ENCODE measurements around the gene UBALD1.

DNA sequence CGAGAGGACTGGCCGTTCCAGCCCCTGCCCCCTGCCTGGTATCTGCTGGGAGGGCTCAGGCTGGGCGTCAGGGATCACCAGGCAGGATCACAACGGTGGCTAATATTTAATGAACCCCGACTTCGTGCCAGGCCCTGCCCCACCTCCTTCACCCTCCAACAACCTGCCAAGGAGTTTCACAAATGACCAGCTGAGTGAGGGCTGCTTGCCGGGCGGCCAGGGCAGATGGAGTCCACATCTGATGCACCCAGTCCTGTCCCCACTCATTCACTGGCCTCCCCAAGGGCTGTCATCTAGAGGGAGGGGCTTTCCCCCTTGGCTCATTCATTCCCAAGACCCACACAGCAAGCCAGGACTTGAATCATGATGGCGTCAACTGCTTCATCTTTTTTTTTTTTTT is 17.5 kb downstream of the UBALD1 start:
- TF ChIP-seq SIN3A (IDR thresholded peaks at IDR 0.05; ENCODE audit: borderline replicate concordance, insufficient read depth, low read length) = no peak
- TF ChIP-seq, protein P1, sequence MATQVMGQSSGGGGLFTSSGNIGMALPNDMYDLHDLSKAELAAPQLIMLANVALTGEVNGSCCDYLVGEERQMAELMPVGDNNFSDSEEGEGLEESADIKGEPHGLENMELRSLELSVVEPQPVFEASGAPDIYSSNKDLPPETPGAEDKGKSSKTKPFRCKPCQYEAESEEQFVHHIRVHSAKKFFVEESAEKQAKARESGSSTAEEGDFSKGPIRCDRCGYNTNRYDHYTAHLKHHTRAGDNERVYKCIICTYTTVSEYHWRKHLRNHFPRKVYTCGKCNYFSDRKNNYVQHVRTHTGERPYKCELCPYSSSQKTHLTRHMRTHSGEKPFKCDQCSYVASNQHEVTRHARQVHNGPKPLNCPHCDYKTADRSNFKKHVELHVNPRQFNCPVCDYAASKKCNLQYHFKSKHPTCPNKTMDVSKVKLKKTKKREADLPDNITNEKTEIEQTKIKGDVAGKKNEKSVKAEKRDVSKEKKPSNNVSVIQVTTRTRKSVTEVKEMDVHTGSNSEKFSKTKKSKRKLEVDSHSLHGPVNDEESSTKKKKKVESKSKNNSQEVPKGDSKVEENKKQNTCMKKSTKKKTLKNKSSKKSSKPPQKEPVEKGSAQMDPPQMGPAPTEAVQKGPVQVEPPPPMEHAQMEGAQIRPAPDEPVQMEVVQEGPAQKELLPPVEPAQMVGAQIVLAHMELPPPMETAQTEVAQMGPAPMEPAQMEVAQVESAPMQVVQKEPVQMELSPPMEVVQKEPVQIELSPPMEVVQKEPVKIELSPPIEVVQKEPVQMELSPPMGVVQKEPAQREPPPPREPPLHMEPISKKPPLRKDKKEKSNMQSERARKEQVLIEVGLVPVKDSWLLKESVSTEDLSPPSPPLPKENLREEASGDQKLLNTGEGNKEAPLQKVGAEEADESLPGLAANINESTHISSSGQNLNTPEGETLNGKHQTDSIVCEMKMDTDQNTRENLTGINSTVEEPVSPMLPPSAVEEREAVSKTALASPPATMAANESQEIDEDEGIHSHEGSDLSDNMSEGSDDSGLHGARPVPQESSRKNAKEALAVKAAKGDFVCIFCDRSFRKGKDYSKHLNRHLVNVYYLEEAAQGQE (IDR thresholded peaks at IDR 0.05; ENCODE audit: insufficient read depth in 1 of 2, low read depth in 2 of 2, low read length in 2 of 2) = no peak

All from PFSK-1 (cell line).